ENCODE results near the gene LRRN2.
"Not testable (repeated sequence)": the region's sequence is repeated elsewhere in the genome, so short reads cannot be mapped to it uniquely, and the experiment has no call there.

LRRN2 gene

GRCh38 chr1:204571128-204571527 is 114.4 kb downstream of the LRRN2 start:
- DNase-seq, result no peak

GRCh38 chr1:204570021-204570420 is 115.5 kb downstream of the LRRN2 start:
- not testable (repeated sequence) for DNase-seq

GRCh38 chr1:204569478-204569877 is 116.1 kb downstream of the LRRN2 start:
- no peak for DNase-seq

- DNase-seq, result no peak
Observed at GRCh38 chr1:204568576-204569315, 116.8 kb downstream of the LRRN2 start.

Data from NCI-H774 (cell line).